HAP-1 (cell line): ENCODE data around the gene ENO3.
"Not testable (repeated sequence)": the region's sequence is repeated elsewhere in the genome, so short reads cannot be mapped to it uniquely, and the experiment has no call there.

ENCODE experiments used
- DNase-seq, 2 experiments: peaks; one replicate each; pipeline ENCODE4 v3.0.0-alpha.2; 2016 to 2020; ENCODE audit warnings: low spot score in 2 of 2
- H3K27me3 ChIP-seq: fragments of 250-450 bp; sonication (Bioruptor Pico); 2 replicates; pipeline ENCODE4 v1.5.1; 2020; ENCODE audit warnings: low read depth, mild to moderate bottlenecking, moderate library complexity
- H3K36me3 ChIP-seq: fragments of 250-450 bp; sonication (Bioruptor Pico); replicated peaks from 2 replicates; pipeline ENCODE4 v1.5.1; 2020; ENCODE audit warnings: mild to moderate bottlenecking
- H3K4me1 ChIP-seq: fragments of 250-450 bp; sonication (Bioruptor Pico); 2 replicates; pipeline ENCODE4 v1.5.1; 2020; ENCODE audit warnings: mild to moderate bottlenecking
- H3K4me3 ChIP-seq: fragments of 250-450 bp; sonication (Bioruptor Pico); 2 replicates; pipeline ENCODE4 v1.5.1; 2020; ENCODE audit warnings: mild to moderate bottlenecking, moderate library complexity
- H3K9me3 ChIP-seq: fragments of 250-450 bp; sonication (Bioruptor Pico); 2 replicates; pipeline ENCODE4 v1.5.1; 2020; ENCODE audit warnings: mild to moderate bottlenecking, moderate library complexity
- in situ Hi-C: fragments of 300-500 bp; cut with MboI; formaldehyde crosslinking; loops from 3 replicates; pipeline ENCODE4 v1.14.3; 2020; ENCODE audit warnings: low sequenced_read_pairs, inconsistent platforms, mixed read lengths

Gene ENO3

GRCh38 chr17:4926577-4927335 lies 24.2 kb upstream of the ENO3 start:
- H3K27me3 ChIP-seq, H3K36me3 ChIP-seq, in situ Hi-C loops, DNase-seq, H3K4me3 ChIP-seq, H3K9me3 ChIP-seq, H3K4me1 ChIP-seq: not testable (repeated sequence)

DNA sequence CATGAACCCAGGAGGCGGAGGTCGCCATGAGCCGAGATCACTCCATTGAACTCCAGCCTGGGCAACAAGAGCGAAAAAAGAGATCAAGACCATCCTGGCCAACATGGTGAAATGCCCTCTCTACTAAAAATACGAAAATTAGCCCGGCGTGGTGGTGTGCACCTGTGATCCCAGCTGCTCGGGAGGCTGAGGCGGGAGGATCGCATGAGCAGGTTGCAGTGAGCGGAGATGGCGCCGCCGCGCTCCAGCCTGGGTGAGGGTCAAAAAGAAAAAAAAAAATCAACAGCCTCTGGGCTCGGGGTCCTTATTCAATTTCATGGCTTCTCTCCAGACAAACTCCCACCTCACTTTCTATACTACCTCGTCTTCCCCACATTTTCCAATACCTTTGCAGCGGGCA lies 22.0 kb upstream of the ENO3 start:
- no peak for DNase-seq
- H3K4me1 ChIP-seq: no peaks in the 10 kb centered on the region
- in situ Hi-C loops: no loop called here
- H3K27me3 ChIP-seq: no peaks in the 10 kb centered on the region
- no peaks in the 10 kb centered on the region for H3K9me3 ChIP-seq
- H3K4me3 ChIP-seq: no peak overlapping the region
- no peaks in the 10 kb centered on the region for H3K36me3 ChIP-seq

- DNase-seq: no peak
- Histone ChIP-seq H3K36me3 (peaks cover 4% of the 10 kb centered on the region; the same call in 1 of the 2 replicates), H3K4me3 (no peak within 1 kb of the TSS), H3K4me1 (no peaks in the 10 kb centered on the region), H3K9me3 (no peaks in the 10 kb centered on the region), H3K27me3 (no peaks in the 10 kb centered on the region)
- in situ Hi-C loops: no loop called here
Measured at GRCh38 chr17:4931963-4932362, 19.0 kb upstream of the ENO3 start, which contains the start of gene GP1BA. GP1BA (plus strand) TSS chr17:4932277; CDS start chr17:4932605, 328 bp downstream.

- DNase-seq: no peak
- in situ Hi-C loops: no loop called here
Measured at GRCh38 chr17:4932756-4933155, 18.2 kb upstream of the ENO3 start.

GRCh38 chr17:4933646-4934045 lies 17.3 kb upstream of the ENO3 start:
- peaks cover 3% of the 10 kb centered on the region for H3K4me1 ChIP-seq
- peaks cover 21% of the 10 kb centered on the region for H3K36me3 ChIP-seq
- H3K9me3 ChIP-seq: no peaks in the 10 kb centered on the region
- no peaks in the 10 kb centered on the region for H3K27me3 ChIP-seq
- in situ Hi-C loops: no loop called here
- DNase-seq: no peak
- no peak overlapping the region for H3K4me3 ChIP-seq

More at GRCh38 chr17:4932756-4933155, 18.2 kb upstream of the ENO3 start:
- Histone ChIP-seq H3K36me3 (peaks cover 12% of the 10 kb centered on the region), H3K4me1 (no peaks in the 10 kb centered on the region), H3K27me3 (no peaks in the 10 kb centered on the region), H3K4me3 (no peak overlapping the region), H3K9me3 (no peaks in the 10 kb centered on the region)

GRCh38 chr17:4934173-4934979 lies 16.5 kb upstream of the ENO3 start:
- in situ Hi-C loops: no loop called here
- H3K4me3 ChIP-seq: no peak overlapping the region
- DNase-seq: no peak

GRCh38 chr17:4935650-4936049 lies 15.3 kb upstream of the ENO3 start:
- in situ Hi-C loops: no loop called here
- peaks cover 6% of the 10 kb centered on the region for H3K4me1 ChIP-seq
- DNase-seq: no peak
- no peaks in the 10 kb centered on the region for H3K27me3 ChIP-seq
- no peak overlapping the region for H3K4me3 ChIP-seq
- H3K36me3 ChIP-seq: peaks cover 23% of the 10 kb centered on the region
- H3K9me3 ChIP-seq: no peaks in the 10 kb centered on the region

More at GRCh38 chr17:4934173-4934979, 16.5 kb upstream of the ENO3 start:
- peaks cover 6% of the 10 kb centered on the region for H3K4me1 ChIP-seq
- peaks cover 23% of the 10 kb centered on the region for H3K36me3 ChIP-seq
- H3K9me3 ChIP-seq: no peaks in the 10 kb centered on the region
- no peaks in the 10 kb centered on the region for H3K27me3 ChIP-seq

- Histone ChIP-seq H3K4me1 (peaks cover 8% of the 10 kb centered on the region), H3K36me3 (peaks cover 24% of the 10 kb centered on the region), H3K4me3 (no peak overlapping the region), H3K9me3 (no peaks in the 10 kb centered on the region), H3K27me3 (no peaks in the 10 kb centered on the region)
- no peak for DNase-seq
- in situ Hi-C loops: no loop called here
Measured at GRCh38 chr17:4936436-4936835, 14.5 kb upstream of the ENO3 start.

DNA sequence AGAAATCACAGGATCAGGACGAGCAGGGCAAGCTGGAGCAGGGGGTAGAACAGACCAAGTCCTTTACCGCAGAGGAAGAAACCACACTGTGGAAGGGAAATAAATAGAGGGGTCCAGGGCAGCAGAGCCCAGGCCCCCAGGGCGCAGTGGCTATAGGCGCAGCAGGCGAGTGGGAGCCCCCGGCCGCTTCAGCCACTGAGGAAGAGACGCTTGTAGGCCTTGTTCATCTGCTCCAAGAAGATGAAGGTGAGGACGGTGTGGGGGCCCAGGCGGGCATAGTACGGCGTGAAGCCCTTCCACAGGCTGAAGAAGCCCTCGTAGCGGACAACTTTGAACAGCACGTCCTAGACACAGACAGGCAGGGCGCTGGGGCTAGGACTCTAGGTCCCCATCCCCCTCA lies 13.4 kb upstream of the ENO3 start:
- H3K36me3 ChIP-seq: peaks cover 32% of the 10 kb centered on the region
- H3K27me3 ChIP-seq: no peaks in the 10 kb centered on the region
- in situ Hi-C loops: no loop called here
- H3K4me1 ChIP-seq: peaks cover 14% of the 10 kb centered on the region
- H3K9me3 ChIP-seq: no peaks in the 10 kb centered on the region
- no peak overlapping the region for H3K4me3 ChIP-seq
- DNase-seq: no peak

DNA sequence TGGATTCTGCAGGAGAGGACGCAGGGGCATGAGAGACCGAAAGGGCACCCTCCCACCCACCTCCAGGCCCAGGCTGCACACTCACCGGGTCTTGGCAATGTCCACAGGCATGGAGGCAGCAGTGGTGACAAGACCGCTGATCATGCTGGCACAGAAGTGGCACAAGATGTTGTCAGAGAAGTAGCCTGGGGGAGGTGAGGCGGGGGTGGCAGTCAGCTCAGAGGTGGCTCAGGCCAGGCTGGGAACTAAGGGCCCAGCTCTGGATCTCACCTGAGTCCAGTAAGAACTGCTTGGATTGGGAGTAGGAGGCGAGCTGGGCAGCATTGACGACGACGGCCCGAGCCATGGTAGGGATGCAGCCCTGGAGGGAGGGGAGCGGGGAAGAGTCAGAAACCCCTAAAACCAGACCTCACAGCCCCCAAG lies 12.8 kb upstream of the ENO3 start:
- Histone ChIP-seq H3K9me3 (no peaks in the 10 kb centered on the region), H3K27me3 (no peaks in the 10 kb centered on the region), H3K36me3 (peaks cover 37% of the 10 kb centered on the region), H3K4me1 (peaks cover 14% of the 10 kb centered on the region), H3K4me3 (no peak overlapping the region)
- DNase-seq: no peak
- in situ Hi-C loops: no loop called here

GRCh38 chr17:4938688-4939545 lies 12.0 kb upstream of the ENO3 start:
- peaks cover 14% of the 10 kb centered on the region for H3K4me1 ChIP-seq

DNA sequence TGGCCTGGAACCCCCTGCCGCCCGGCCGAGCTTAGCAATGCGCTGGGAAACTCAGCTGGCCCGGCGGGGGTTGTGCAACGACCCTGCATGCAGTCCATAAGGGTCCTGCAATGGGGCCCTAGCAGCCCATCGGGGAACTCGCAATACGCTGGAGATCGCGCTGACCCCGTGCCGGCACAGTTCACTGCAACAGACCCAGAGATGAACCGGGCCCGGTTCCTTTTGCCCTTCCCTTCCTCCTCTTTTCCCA lies 11.4 kb upstream of the ENO3 start:
- Histone ChIP-seq H3K36me3 (peaks cover 51% of the 10 kb centered on the region), H3K27me3 (no peaks in the 10 kb centered on the region), H3K4me3 (peak overlapping the region; percentile 70), H3K9me3 (no peaks in the 10 kb centered on the region), H3K4me1 (peaks cover 14% of the 10 kb centered on the region)
- in situ Hi-C loops: no loop called here
- DNase-seq: no peak

More at GRCh38 chr17:4938688-4939545, 12.0 kb upstream of the ENO3 start:
- peak overlapping the region; percentile 70 for H3K4me3 ChIP-seq
- in situ Hi-C loops: no loop called here
- no peak for DNase-seq
- H3K27me3 ChIP-seq: no peaks in the 10 kb centered on the region
- peaks cover 46% of the 10 kb centered on the region for H3K36me3 ChIP-seq
- H3K9me3 ChIP-seq: no peaks in the 10 kb centered on the region

- in situ Hi-C loops: no loop called here
- Histone ChIP-seq H3K27me3 (no peaks in the 10 kb centered on the region), H3K4me1 (peaks cover 14% of the 10 kb centered on the region), H3K36me3 (peaks cover 56% of the 10 kb centered on the region), H3K9me3 (no peaks in the 10 kb centered on the region), H3K4me3 (peak within 1 kb of the TSS; percentile 70)
- DNase-seq: peak; percentile 97 to 99
Measured at GRCh38 chr17:4939796-4940554, 10.9 kb upstream of the ENO3 start, which contains the start of the genes RNF167 and SLC25A11. RNF167 (plus strand) TSS chr17:4940268; CDS start chr17:4940910, 642 bp downstream. SLC25A11 (minus strand) TSS chr17:4940046; CDS start chr17:4939910, 136 bp downstream.
